Panc1 (cell line): ENCODE measurements around the gene CCDC40. TPM values are rescaled to one million over a fixed set of nuclear protein-coding genes. Genes with fewer than 3 reads are reported as not detected.

Experiments used
- ATAC-seq: fragments of 200-7000 bp; cut with Tn5 transposase; 2 replicates; pipeline ENCODE4 v1.9.1; 2020; ENCODE audit warnings: mild to moderate bottlenecking, moderate library complexity
- BruUV-seq: library from RNA; stranded (reverse); fragments of 400-500 nt; replicated peaks from 2 replicates; lab custom pipeline; 2021; lab: Mats Ljungman, UMichigan
- CTCF ChIA-PET: fragments of 300-600 bp; sonication (Branson Sonifier 250); formaldehyde crosslinking; loops from one replicate; lab custom pipeline; 2022; ENCODE audit warnings: antibody characterized with exemption; lab: Charles Lee
- POLR2A ChIA-PET: fragments of 300-600 bp; sonication (Branson Sonifier 250); formaldehyde crosslinking; loops from one replicate; lab custom pipeline; 2022; ENCODE audit warnings: antibody characterized with exemption; lab: Charles Lee
- DNase-seq: peaks from one replicate; pipeline ENCODE4 v3.0.0-alpha.2; 2010; ENCODE audit warnings: low read depth, low spot score
- H3K27ac ChIP-seq: 2 replicates; pipeline ENCODE4 v1.5.1; 2011; ENCODE audit warnings: mild to moderate bottlenecking, low read length, inconsistent platforms
- H3K27me3 ChIP-seq: fragments of 200-500 bp; sonication (Bioruptor generic); 2 replicates; pipeline ENCODE4 v1.6.0; 2014; ENCODE audit warnings: low read length, inconsistent platforms; ENCODE audit not compliant: control insufficient read depth, insufficient read depth
- H3K36me3 ChIP-seq: fragments of 200-500 bp; sonication (Bioruptor generic); 2 replicates; pipeline ENCODE4 v1.5.1; 2014; ENCODE audit warnings: inconsistent platforms, mild to moderate bottlenecking, low read length, moderate library complexity; ENCODE audit not compliant: control insufficient read depth, insufficient read depth
- H3K4me1 ChIP-seq: 2 replicates; pipeline ENCODE4 v1.5.1; 2011; ENCODE audit warnings: inconsistent platforms, mild to moderate bottlenecking, low read length, moderate library complexity; ENCODE audit not compliant: control insufficient read depth, insufficient read depth
- H3K4me3 ChIP-seq, 2 experiments: 2 replicates each; pipeline ENCODE4 v1.5.1; 2011 to 2012; ENCODE audit warnings: low read depth in 2 of 2, low read length in 2 of 2, mild to moderate bottlenecking in 2 of 2, inconsistent platforms in 1 of 2, moderate library complexity in 1 of 2
- H3K9me3 ChIP-seq: fragments of 200-500 bp; sonication (Bioruptor generic); 2 replicates; pipeline ENCODE4 v1.5.1; 2014; ENCODE audit warnings: low read depth, mild to moderate bottlenecking, inconsistent platforms, low read length, moderate library complexity; ENCODE audit not compliant: control insufficient read depth, insufficient read depth
- POLR2AphosphoS5 ChIP-seq: IDR thresholded peaks from 2 replicates; pipeline ENCODE4 v1.6.1; 2012; ENCODE audit warnings: mild to moderate bottlenecking, low read depth, low read length, moderate library complexity
- SIN3A ChIP-seq: IDR thresholded peaks from 2 replicates; pipeline ENCODE4 v1.6.1; 2012; ENCODE audit warnings: low read depth, mild to moderate bottlenecking, low read length, moderate library complexity, borderline replicate concordance; ENCODE audit not compliant: insufficient read depth
- TCF7L2 ChIP-seq: IDR thresholded peaks from 2 replicates; pipeline ENCODE4 v1.6.1; 2011; ENCODE audit warnings: mild to moderate bottlenecking, low read depth, low read length, inconsistent platforms
- in situ Hi-C: cut with HindIII; loops from 2 replicates; pipeline ENCODE4 v1.10.0; 2016; ENCODE audit warnings: low sequenced_read_pairs, low pct_unique_long_range_greater_than_20kb
- intact Hi-C: fragments of 100-400 bp; cut with micrococcal nuclease; formaldehyde crosslinking; loops from one replicate; pipeline ENCODE4 v1.10.0; 2022; ENCODE audit not compliant: unreplicated experiment
- total RNA-seq: library from RNA; stranded (reverse); gene quantifications from one replicate; pipeline ENCODE4 v1.2.1, GENCODE V29; 2021; ENCODE audit not compliant: unreplicated experiment
- TF ChIP-seq, protein P1 (sequence below): fragments of 450-650 bp; IDR thresholded peaks from 2 replicates; pipeline ENCODE4 v1.5.1; 2017; ENCODE audit warnings: mild to moderate bottlenecking
- TF ChIP-seq, protein P2 (sequence below), 2 experiments: IDR thresholded peaks; 2 replicates each; pipeline ENCODE4 v1.6.1; 2011 to 2012; ENCODE audit warnings: low read depth in 2 of 2, control low read depth in 1 of 2, low read length in 1 of 2, mild to moderate bottlenecking in 1 of 2, moderate library complexity in 1 of 2; ENCODE audit not compliant: insufficient read depth in 1 of 2

CCDC40 gene
- total RNA-seq, 1 experiment from 2014 or later: 18.0 TPM

DNA sequence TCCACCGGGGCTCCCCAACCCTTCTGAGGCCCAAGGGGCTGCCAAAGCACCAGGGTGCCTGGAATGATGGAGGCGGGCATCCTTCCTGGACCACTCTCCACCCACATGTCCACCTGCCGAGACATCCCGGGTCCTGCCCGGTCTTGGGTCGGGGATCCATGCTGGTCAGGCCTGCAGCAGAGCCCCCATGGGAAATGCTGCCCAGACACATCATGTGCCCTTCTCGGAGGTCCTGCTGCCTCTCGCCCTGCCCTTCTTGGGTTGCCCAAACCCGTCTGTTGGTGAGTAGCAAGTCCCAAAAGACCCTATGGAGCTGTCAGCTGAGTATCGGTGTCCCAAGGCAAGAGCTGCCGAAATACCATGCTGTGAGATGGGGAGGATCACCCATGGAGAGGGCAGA, 50.2 kb downstream of the CCDC40 start:
- Histone ChIP-seq H3K27me3 (no peaks in the 10 kb centered on the region), H3K4me3 (no peak overlapping the region), H3K4me1 (0 out of 2 replicates have a peak, but pooled peaks cover 6% of the 10 kb centered on the region), H3K36me3 (no peaks in the 10 kb centered on the region), H3K27ac (no peak overlapping the region), H3K9me3 (no peaks in the 10 kb centered on the region)
- intact Hi-C loops: no loop called here
- in situ Hi-C loops: no loop called here
- ATAC-seq: no peak
- CTCF ChIA-PET: interaction anchor here (1.2 to 1.3 kb wide), 2 partner anchors 15 to 78 kb away, joined by 3 read pairs; partner anchors contain the start of gene GAA
- POLR2A ChIA-PET: no interaction called here
- BruUV-seq: no TSS peak
- TF ChIP-seq POLR2AphosphoS5: no peak
- TF ChIP-seq SIN3A: no peak
- TF ChIP-seq TCF7L2: no peak
- TF ChIP-seq, protein P1, sequence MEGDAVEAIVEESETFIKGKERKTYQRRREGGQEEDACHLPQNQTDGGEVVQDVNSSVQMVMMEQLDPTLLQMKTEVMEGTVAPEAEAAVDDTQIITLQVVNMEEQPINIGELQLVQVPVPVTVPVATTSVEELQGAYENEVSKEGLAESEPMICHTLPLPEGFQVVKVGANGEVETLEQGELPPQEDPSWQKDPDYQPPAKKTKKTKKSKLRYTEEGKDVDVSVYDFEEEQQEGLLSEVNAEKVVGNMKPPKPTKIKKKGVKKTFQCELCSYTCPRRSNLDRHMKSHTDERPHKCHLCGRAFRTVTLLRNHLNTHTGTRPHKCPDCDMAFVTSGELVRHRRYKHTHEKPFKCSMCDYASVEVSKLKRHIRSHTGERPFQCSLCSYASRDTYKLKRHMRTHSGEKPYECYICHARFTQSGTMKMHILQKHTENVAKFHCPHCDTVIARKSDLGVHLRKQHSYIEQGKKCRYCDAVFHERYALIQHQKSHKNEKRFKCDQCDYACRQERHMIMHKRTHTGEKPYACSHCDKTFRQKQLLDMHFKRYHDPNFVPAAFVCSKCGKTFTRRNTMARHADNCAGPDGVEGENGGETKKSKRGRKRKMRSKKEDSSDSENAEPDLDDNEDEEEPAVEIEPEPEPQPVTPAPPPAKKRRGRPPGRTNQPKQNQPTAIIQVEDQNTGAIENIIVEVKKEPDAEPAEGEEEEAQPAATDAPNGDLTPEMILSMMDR: no peak
- TF ChIP-seq, protein P2, sequence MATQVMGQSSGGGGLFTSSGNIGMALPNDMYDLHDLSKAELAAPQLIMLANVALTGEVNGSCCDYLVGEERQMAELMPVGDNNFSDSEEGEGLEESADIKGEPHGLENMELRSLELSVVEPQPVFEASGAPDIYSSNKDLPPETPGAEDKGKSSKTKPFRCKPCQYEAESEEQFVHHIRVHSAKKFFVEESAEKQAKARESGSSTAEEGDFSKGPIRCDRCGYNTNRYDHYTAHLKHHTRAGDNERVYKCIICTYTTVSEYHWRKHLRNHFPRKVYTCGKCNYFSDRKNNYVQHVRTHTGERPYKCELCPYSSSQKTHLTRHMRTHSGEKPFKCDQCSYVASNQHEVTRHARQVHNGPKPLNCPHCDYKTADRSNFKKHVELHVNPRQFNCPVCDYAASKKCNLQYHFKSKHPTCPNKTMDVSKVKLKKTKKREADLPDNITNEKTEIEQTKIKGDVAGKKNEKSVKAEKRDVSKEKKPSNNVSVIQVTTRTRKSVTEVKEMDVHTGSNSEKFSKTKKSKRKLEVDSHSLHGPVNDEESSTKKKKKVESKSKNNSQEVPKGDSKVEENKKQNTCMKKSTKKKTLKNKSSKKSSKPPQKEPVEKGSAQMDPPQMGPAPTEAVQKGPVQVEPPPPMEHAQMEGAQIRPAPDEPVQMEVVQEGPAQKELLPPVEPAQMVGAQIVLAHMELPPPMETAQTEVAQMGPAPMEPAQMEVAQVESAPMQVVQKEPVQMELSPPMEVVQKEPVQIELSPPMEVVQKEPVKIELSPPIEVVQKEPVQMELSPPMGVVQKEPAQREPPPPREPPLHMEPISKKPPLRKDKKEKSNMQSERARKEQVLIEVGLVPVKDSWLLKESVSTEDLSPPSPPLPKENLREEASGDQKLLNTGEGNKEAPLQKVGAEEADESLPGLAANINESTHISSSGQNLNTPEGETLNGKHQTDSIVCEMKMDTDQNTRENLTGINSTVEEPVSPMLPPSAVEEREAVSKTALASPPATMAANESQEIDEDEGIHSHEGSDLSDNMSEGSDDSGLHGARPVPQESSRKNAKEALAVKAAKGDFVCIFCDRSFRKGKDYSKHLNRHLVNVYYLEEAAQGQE (IDR thresholded peaks at IDR 0.05; ENCODE audit: insufficient read depth in 1 of 2, low read depth in 2 of 2, low read length in 1 of 2): no peak
- no peak for DNase-seq

DNA sequence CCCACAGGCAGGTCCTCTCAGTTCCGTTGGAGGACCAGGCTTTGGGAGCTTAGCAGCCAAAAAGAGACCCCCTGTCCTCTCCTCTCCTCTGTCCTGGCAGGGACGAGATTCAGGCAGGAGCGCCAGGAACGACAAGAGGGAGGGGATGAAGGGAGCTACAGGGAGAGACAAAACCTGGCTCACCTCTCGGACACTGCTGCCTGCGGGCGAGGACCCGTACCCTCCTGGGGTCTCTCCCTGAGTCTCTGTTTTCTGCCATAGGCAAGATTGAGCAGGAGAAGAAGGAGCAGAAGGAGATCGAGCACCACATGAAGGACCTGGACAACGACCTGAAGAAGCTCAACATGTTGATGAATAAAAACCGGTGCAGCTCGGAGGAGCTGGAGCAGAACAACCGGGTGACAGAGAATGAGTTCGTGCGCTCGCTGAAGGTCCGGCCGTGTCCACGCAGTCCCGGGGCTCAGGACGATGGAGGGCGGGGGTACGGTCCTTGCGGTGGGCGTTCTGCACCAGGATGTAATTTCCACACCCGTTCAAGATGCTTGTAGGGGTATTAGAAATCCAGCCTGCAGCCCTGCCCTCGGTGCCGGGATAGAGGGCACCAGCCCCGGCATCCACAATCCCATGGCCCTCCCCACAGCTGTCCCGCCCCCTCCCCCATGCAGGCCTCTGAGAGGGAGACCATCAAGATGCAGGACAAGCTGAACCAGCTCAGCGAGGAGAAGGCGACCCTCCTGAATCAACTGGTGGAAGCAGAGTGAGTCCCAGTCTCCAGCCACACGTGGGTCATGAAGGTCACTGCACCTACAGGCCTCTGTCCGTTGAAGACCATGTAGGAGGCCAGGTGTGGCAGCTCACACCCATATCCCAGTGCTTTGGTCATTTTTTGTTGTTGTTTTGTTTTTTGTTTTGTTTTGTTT, 51.2 kb downstream of the CCDC40 start:
- H3K4me3 ChIP-seq: no peak overlapping the region
- ChIA-PET CTCF (interaction anchor here (0.5 kb wide), 1 partner anchor 11 kb away, joined by 5 read pairs; no protein-coding TSS in a partner anchor), POLR2A (interaction anchor here (0.6 kb wide), 1 partner anchor 30 kb away, joined by 5 read pairs; no protein-coding TSS in a partner anchor)

More for the DNA sequence above, 51.2 kb downstream of the CCDC40 start:
- H3K36me3 ChIP-seq: no peaks in the 10 kb centered on the region
- no peak for DNase-seq
- in situ Hi-C loops: no loop called here
- H3K4me1 ChIP-seq: 0 out of 2 replicates have a peak, but pooled peaks cover 4% of the 10 kb centered on the region
- no peak overlapping the region for H3K27ac ChIP-seq
- H3K9me3 ChIP-seq: no peaks in the 10 kb centered on the region
- BruUV-seq: no TSS peak
- intact Hi-C loops: no loop called here
- H3K27me3 ChIP-seq: no peaks in the 10 kb centered on the region
- ATAC-seq: no peak
- TF ChIP-seq, protein P2 (IDR thresholded peaks at IDR 0.05; ENCODE audit: insufficient read depth in 1 of 2, low read depth in 2 of 2, low read length in 1 of 2): no peak
- TF ChIP-seq, protein P1: no peak
- TF ChIP-seq POLR2AphosphoS5 (no peak), TCF7L2 (no peak), SIN3A (no peak)
